A549 (cell line): Measurements from ENCODE around the gene TFCP2. TPM values are rescaled to one million over a fixed set of nuclear protein-coding genes. Genes with fewer than 3 reads are reported as not detected.

Source experiments
- ATAC-seq, 2 experiments: fragments of 200-7000 bp in 1 of 2; fragments of >200 bp in 1 of 2; cut with Nextera tagmentation in 1 of 2; cut with Tn5 transposase in 1 of 2; 3 replicates each; pipeline versions ENCODE4 v1.8.0 to v1.9.1; 2018 to 2020; ENCODE audit warnings: mild to moderate bottlenecking in 1 of 2, moderate library complexity in 1 of 2
- CTCF ChIA-PET: fragments of 300-600 bp; sonication (Branson Sonifier 250); formaldehyde crosslinking; extraction: SDS; loops from one replicate; lab custom pipeline; 2021; ENCODE audit warnings: antibody characterized with exemption, inconsistent platforms; lab: Yijun Ruan, JAX
- POLR2A ChIA-PET: fragments of 350-600 bp; formaldehyde crosslinking; extraction: SDS; loops from one replicate; lab custom pipeline; 2021; ENCODE audit warnings: antibody characterized with exemption, inconsistent platforms; lab: Yijun Ruan, JAX
- DNase-seq, 2 experiments: peaks; one replicate each; pipeline versions ENCODE4 v3.0.0 to v3.0.0-alpha.2; 2011 to 2016; ENCODE audit warnings: low read depth in 1 of 2, low spot score in 1 of 2
- FAIRE-seq: peaks from 2 replicates; lab custom pipeline; 2011; peaks lifted over from hg19 to GRCh38; lab: Jason Lieb, UNC
- H3K27ac ChIP-seq, 2 experiments: fragments of >200 bp; sonication (Bioruptor Twin); formaldehyde crosslinking; 3 replicates each; pipeline ENCODE4 v1.5.1; 2016 to 2017
- H3K4me1 ChIP-seq: fragments of >200 bp; sonication (Bioruptor Twin); formaldehyde crosslinking; 3 replicates; pipeline ENCODE4 v1.6.1; 2016
- H3K4me2 ChIP-seq: fragments of >200 bp; sonication (Bioruptor Twin); formaldehyde crosslinking; 3 replicates; pipeline ENCODE4 v1.6.1; 2016
- H3K4me3 ChIP-seq: fragments of >200 bp; sonication (Bioruptor Twin); formaldehyde crosslinking; 3 replicates; pipeline ENCODE4 v1.5.1; 2016
- H3K9me3 ChIP-seq: fragments of >200 bp; sonication (Bioruptor Twin); formaldehyde crosslinking; 3 replicates; pipeline ENCODE4 v1.6.1; 2016
- ATOH8 ChIP-seq: fragments of 250-450 bp; sonication (Bioruptor Pico); IDR thresholded peaks from 2 replicates; pipeline ENCODE4 v1.5.0; 2020; ENCODE audit warnings: low read depth, mild to moderate bottlenecking, moderate library complexity
- CHD2 ChIP-seq: fragments of 150-350 bp; IDR thresholded peaks from 2 replicates; pipeline ENCODE4 v1.6.1; 2014; ENCODE audit warnings: low read length; ENCODE audit not compliant: partially characterized antibody
- CHD4 ChIP-seq: fragments of 200-600 bp; sonication (generic); IDR thresholded peaks from 2 replicates; pipeline ENCODE4 v1.6.1; 2016; ENCODE audit warnings: antibody characterized with exemption, mild to moderate bottlenecking, borderline replicate concordance
- EHF ChIP-seq: fragments of 250-450 bp; sonication (Bioruptor Pico); IDR thresholded peaks from 2 replicates; pipeline ENCODE4 v1.5.0; 2020; ENCODE audit warnings: mild to moderate bottlenecking
- EHMT2 ChIP-seq: fragments of 200-600 bp; sonication (generic); IDR thresholded peaks from 2 replicates; pipeline ENCODE4 v1.6.1; 2016; ENCODE audit warnings: antibody characterized with exemption, low read depth, mild to moderate bottlenecking, moderate library complexity
- HDAC2 ChIP-seq: fragments of 200-600 bp; sonication (generic); IDR thresholded peaks from 2 replicates; pipeline ENCODE4 v1.6.1; 2016
- HOXB5 ChIP-seq: fragments of 250-450 bp; sonication (Bioruptor Pico); IDR thresholded peaks from 2 replicates; pipeline ENCODE4 v1.5.0; 2020; ENCODE audit warnings: mild to moderate bottlenecking, moderate library complexity
- KDM1A ChIP-seq: fragments of 200-600 bp; sonication (generic); IDR thresholded peaks from 2 replicates; pipeline ENCODE4 v1.6.1; 2016; ENCODE audit warnings: low read depth, mild to moderate bottlenecking
- KDM5A ChIP-seq: fragments of 200-600 bp; sonication (generic); IDR thresholded peaks from 2 replicates; pipeline ENCODE4 v1.6.1; 2016; ENCODE audit warnings: antibody characterized with exemption, mild to moderate bottlenecking
- MAFK ChIP-seq: fragments of 450-650 bp; IDR thresholded peaks from 2 replicates; pipeline ENCODE4 v1.6.1; 2014; ENCODE audit not compliant: partially characterized antibody
- MAX ChIP-seq: IDR thresholded peaks from 2 replicates; pipeline ENCODE4 v1.6.1; 2012
- MYC ChIP-seq: IDR thresholded peaks from 2 replicates; pipeline ENCODE4 v1.6.1; 2012; ENCODE audit warnings: mild to moderate bottlenecking, inconsistent platforms, low read length, improper control_type of control experiment, borderline replicate concordance
- NPAS2 ChIP-seq: fragments of 250-450 bp; sonication (Bioruptor Pico); IDR thresholded peaks from 2 replicates; pipeline ENCODE4 v1.8.0; 2022; ENCODE audit warnings: mild to moderate bottlenecking, moderate library complexity, borderline replicate concordance
- PHF8 ChIP-seq: fragments of 200-600 bp; sonication (generic); IDR thresholded peaks from 2 replicates; pipeline ENCODE4 v1.6.1; 2016; ENCODE audit warnings: low read depth, mild to moderate bottlenecking, antibody characterized with exemption, moderate library complexity, borderline replicate concordance
- POLR2A ChIP-seq: IDR thresholded peaks from 2 replicates; pipeline ENCODE4 v1.6.1; 2012; ENCODE audit warnings: mild to moderate bottlenecking, low read length
- POLR2AphosphoS2 ChIP-seq: conservative IDR thresholded peaks from 2 replicates; pipeline ENCODE4 v1.6.1; 2012; ENCODE audit warnings: low read length, improper control_type of control experiment, inconsistent platforms
- RAD21 ChIP-seq, 2 experiments: fragments of >200 bp in 1 of 2; sonication (Bioruptor Twin) in 1 of 2; formaldehyde crosslinking in 1 of 2; IDR thresholded peaks in 1 of 2; conservative IDR thresholded peaks in 1 of 2; 2 replicates in 1 of 2; 3 replicates in 1 of 2; pipeline ENCODE4 v1.6.1; 2012 to 2018; ENCODE audit warnings: inconsistent platforms in 1 of 2
- REST ChIP-seq: fragments of 200-600 bp; sonication (generic); IDR thresholded peaks from 2 replicates; pipeline ENCODE4 v1.6.1; 2016; ENCODE audit warnings: antibody characterized with exemption, mild to moderate bottlenecking, moderate library complexity
- RFX5 ChIP-seq: fragments of 450-650 bp; IDR thresholded peaks from 2 replicates; pipeline ENCODE4 v1.7.1; 2014; ENCODE audit warnings: antibody characterized with exemption, mild to moderate bottlenecking, moderate library complexity
- TFCP2L1 ChIP-seq: fragments of 250-450 bp; sonication (Bioruptor Pico); IDR thresholded peaks from 2 replicates; pipeline ENCODE4 v1.5.0; 2021; ENCODE audit warnings: mild to moderate bottlenecking
- TP53 ChIP-seq: fragments of 250-450 bp; sonication (Bioruptor Pico); IDR thresholded peaks from 2 replicates; pipeline ENCODE4 v1.5.0; 2021; ENCODE audit warnings: mild to moderate bottlenecking, moderate library complexity
- ZC3H11A ChIP-seq: fragments of 450-650 bp; IDR thresholded peaks from 2 replicates; pipeline ENCODE4 v1.6.1; 2014; ENCODE audit warnings: antibody characterized with exemption, mild to moderate bottlenecking
- ZFP36 ChIP-seq: fragments of 450-650 bp; IDR thresholded peaks from 2 replicates; pipeline ENCODE4 v1.6.1; 2014; ENCODE audit warnings: borderline replicate concordance; ENCODE audit not compliant: partially characterized antibody
- ZNF302 ChIP-seq: fragments of 250-450 bp; sonication (Bioruptor Pico); IDR thresholded peaks from 2 replicates; pipeline ENCODE4 v1.9.0; 2021; ENCODE audit warnings: inconsistent platforms, mild to moderate bottlenecking, moderate library complexity
- WGBS: methylation state at CpG from one replicate; pipeline ENCODE4 v1.1.6; 2017; ENCODE audit errors: missing lambda C conversion rate; 5-methylcytosine and 5-hydroxymethylcytosine counted together
- polyA plus RNA-seq, 4 experiments: library from polyadenylated mRNA; depleted of rRNA in 3 of 4; stranded (reverse); fragments of >200 nt; fragmentation: RNase III in 1 of 4; extraction: RNeasy Plus Mini Kit Qiagen cat#74134 plus additional on column Dnase treatment in 1 of 4; gene quantifications; 2 replicates in 3 of 4; 3 replicates in 1 of 4; pipeline ENCODE4 v1.2.3, GENCODE V29; 2011 to 2017
- TF ChIP-seq, protein P1 (sequence below): fragments of 450-650 bp; IDR thresholded peaks from 2 replicates; pipeline ENCODE4 v1.6.1; 2014; ENCODE audit warnings: antibody characterized with exemption
- TF ChIP-seq, protein P2 (sequence below): fragments of 150-350 bp; IDR thresholded peaks from 2 replicates; pipeline ENCODE4 v1.6.1; 2014; ENCODE audit warnings: low read depth, mild to moderate bottlenecking, low read length
- TF ChIP-seq, protein P3 (sequence below): IDR thresholded peaks from 2 replicates; pipeline ENCODE4 v1.6.1; 2012; ENCODE audit warnings: low read depth, borderline replicate concordance
- TF ChIP-seq, protein P4 (sequence below): fragments of >200 bp; sonication (Bioruptor Twin); formaldehyde crosslinking; IDR thresholded peaks from 3 replicates; pipeline ENCODE4 v1.6.1; 2016

Gene TFCP2
- polyA plus RNA-seq, 2 of the 4 experiments (the other 2 are of a cell fraction): 18.7 to 39.8 TPM

DNA sequence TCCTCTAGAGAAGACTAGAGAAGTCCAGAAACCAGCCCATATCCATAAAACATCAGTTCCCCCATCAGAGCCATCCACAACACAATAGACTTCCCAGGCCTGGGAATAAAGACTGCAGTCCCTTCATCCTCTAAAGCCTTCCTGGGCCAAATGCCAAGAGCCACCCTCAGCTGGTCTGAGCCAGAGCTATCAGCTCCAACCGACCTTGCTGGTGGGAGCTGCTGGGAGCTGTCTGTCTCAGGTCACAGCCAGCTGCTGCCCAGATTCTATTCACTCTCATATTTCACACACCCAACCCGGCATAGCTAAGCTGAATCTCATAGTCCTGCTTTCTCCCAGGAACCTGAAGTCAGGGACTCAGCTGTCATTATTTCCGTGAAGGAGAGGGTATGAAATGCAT lies 10.9 kb upstream of the TFCP2 start:
- Histone ChIP-seq H3K4me2 (no peak overlapping the region), H3K4me1 (no peaks in the 10 kb centered on the region), H3K9me3 (no peaks in the 10 kb centered on the region), H3K4me3 (no peak overlapping the region), H3K27ac (no peak overlapping the region)
- peak; percentile 47 to 54; a peak in 3 of 6 replicates for ATAC-seq
- no peak for DNase-seq
- no peak for FAIRE-seq
- ChIA-PET CTCF (interaction anchor here (1.0 kb wide), 1 partner anchor 8 kb away, joined by 3 read pairs; no protein-coding TSS in a partner anchor), POLR2A (no interaction called here)
- TF ChIP-seq ZFP36 (no peak), EHF (no peak), EHMT2 (no peak), PHF8 (no peak), REST (no peak), NPAS2 (CRISPR knock-in tag) (no peak), MAX (no peak), CHD2 (no peak), RAD21 (conservative IDR thresholded peaks at IDR 0.05 in 1 of 2, IDR thresholded peaks at IDR 0.05 in 1 of 2) (no peak), MYC (no peak), RFX5 (no peak), ZC3H11A (no peak), ZNF302 (no peak), HDAC2 (no peak), MAFK (no peak), HOXB5 (CRISPR knock-in tag) (no peak)
- TF ChIP-seq, protein P1, sequence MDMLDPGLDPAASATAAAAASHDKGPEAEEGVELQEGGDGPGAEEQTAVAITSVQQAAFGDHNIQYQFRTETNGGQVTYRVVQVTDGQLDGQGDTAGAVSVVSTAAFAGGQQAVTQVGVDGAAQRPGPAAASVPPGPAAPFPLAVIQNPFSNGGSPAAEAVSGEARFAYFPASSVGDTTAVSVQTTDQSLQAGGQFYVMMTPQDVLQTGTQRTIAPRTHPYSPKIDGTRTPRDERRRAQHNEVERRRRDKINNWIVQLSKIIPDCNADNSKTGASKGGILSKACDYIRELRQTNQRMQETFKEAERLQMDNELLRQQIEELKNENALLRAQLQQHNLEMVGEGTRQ: no peak
- 56% methylated on average over 3 of the region's 3 CpGs for WGBS

GRCh38 chr12:51183349-51183748 lies 10.4 kb upstream of the TFCP2 start:
- WGBS: 46% methylated on average over 3 of the region's 3 CpGs
- H3K9me3 ChIP-seq: no peaks in the 10 kb centered on the region
- H3K27ac ChIP-seq: no peak overlapping the region
- no peak for FAIRE-seq
- no peak for ATAC-seq
- H3K4me1 ChIP-seq: no peaks in the 10 kb centered on the region
- ChIA-PET POLR2A (no interaction called here), CTCF (no interaction called here)
- no peak for TF ChIP-seq TFCP2L1 (CRISPR knock-in tag)
- TF ChIP-seq, protein P2, sequence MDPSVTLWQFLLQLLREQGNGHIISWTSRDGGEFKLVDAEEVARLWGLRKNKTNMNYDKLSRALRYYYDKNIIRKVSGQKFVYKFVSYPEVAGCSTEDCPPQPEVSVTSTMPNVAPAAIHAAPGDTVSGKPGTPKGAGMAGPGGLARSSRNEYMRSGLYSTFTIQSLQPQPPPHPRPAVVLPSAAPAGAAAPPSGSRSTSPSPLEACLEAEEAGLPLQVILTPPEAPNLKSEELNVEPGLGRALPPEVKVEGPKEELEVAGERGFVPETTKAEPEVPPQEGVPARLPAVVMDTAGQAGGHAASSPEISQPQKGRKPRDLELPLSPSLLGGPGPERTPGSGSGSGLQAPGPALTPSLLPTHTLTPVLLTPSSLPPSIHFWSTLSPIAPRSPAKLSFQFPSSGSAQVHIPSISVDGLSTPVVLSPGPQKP: no peak
- no peak overlapping the region for H3K4me2 ChIP-seq
- no peak for DNase-seq
- no peak overlapping the region for H3K4me3 ChIP-seq

- POLR2A ChIA-PET: no interaction called here
- CTCF ChIA-PET: no interaction called here
- Histone ChIP-seq H3K4me3 (no peak overlapping the region), H3K27ac (no peak overlapping the region), H3K4me1 (no peaks in the 10 kb centered on the region), H3K4me2 (no peak overlapping the region), H3K9me3 (no peaks in the 10 kb centered on the region)
- 65% methylated on average over 5 of the region's 5 CpGs for WGBS
- FAIRE-seq (no peak), ATAC-seq (no peak), DNase-seq (no peak)
- TF ChIP-seq, protein P3, sequence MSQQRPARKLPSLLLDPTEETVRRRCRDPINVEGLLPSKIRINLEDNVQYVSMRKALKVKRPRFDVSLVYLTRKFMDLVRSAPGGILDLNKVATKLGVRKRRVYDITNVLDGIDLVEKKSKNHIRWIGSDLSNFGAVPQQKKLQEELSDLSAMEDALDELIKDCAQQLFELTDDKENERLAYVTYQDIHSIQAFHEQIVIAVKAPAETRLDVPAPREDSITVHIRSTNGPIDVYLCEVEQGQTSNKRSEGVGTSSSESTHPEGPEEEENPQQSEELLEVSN: no peak
- TF ChIP-seq, protein P4, sequence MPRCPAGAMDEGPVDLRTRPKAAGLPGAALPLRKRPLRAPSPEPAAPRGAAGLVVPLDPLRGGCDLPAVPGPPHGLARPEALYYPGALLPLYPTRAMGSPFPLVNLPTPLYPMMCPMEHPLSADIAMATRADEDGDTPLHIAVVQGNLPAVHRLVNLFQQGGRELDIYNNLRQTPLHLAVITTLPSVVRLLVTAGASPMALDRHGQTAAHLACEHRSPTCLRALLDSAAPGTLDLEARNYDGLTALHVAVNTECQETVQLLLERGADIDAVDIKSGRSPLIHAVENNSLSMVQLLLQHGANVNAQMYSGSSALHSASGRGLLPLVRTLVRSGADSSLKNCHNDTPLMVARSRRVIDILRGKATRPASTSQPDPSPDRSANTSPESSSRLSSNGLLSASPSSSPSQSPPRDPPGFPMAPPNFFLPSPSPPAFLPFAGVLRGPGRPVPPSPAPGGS: no peak
- TF ChIP-seq POLR2A: no peak
- no peak for TF ChIP-seq TP53
- TF ChIP-seq KDM1A: no peak
- no peak for TF ChIP-seq POLR2AphosphoS2
- no peak for TF ChIP-seq RFX5
- no peak for TF ChIP-seq ATOH8 (CRISPR knock-in tag)
- TF ChIP-seq KDM5A: no peak
- no peak for TF ChIP-seq CHD4
Measured at GRCh38 chr12:51181558-51181957, 8.6 kb upstream of the TFCP2 start.
